HG03354 (cell line): ENCODE results near the gene IKZF1.

Source experiments
- ATAC-seq: cut with Tn5 transposase; IDR thresholded peaks from one replicate; pipeline ENCODE4 v1.9.1; 2021; ENCODE audit warnings: mild to moderate bottlenecking; ENCODE audit not compliant: unreplicated experiment, poor library complexity, severe bottlenecking

Gene IKZF1

DNA sequence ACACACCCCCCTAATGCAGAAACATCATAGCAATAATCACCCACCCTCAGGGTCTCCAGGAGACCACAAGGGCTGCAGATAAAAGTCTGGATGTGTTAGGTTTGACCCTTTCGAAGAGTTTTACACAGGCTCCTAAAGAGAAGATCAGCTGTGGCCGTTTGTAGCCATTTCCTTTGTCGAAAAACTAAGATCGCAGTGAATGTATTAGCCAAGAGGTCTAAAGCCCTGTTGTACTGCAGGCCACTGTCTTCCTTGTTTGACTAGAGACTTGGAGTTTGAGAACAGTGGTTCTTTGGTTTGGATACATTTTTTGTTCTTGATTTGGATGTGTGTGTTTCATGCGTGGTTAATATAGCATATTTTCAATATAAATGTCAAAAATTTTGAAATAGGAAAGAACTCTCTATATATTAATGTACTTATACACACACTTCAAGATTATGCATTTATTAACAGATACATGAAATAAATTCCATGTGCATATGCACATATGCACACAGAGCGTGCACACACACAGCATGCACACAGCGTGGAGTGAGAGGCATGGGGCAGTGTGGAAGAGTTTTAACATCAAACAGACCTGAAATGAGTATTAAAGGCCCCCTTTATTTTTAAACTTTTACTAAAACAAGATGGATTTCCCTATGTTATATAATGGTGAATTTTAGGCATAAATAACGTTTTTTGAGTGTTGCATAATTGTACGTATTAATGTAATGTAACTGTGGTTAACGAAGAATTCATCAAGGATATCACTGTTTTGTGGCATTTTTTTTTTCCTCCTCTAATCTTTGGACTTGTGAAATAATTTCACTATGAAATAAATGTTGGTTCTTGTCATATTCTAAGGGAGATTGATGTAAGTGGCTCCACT is 2.2 kb downstream of the IKZF1 start:
- ATAC-seq, result no peak

DNA sequence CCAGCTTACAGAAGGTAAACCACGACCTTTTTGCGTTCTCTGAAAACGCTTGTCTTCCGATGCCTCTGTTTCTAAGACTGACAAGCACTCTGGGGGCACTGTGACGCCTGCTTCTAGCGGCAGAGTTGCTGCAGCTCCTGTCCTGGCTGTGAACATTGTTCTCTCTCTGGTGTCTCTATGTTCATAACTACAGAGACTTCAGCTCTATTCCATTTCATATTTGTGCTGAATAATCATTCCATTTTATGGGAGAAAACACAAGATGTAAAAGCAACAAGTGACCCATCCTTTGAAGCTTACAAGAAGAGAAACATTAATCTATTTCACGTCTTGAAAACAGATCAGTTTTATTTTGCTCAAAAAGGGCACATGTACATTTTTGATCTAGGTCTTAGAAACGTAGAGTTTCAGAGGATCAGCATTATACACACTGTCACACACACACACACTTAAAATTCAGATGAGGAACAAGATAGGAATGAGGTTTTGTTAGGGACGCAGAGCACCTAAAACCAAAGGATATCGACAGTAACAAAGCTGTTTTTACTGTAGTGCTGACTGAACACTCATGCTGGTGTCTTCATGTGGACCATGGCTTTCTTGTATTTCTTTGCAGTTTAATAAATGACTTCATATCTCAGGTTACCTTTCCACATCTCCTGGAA is 3.0 kb downstream of the IKZF1 start:
- no peak for ATAC-seq

DNA sequence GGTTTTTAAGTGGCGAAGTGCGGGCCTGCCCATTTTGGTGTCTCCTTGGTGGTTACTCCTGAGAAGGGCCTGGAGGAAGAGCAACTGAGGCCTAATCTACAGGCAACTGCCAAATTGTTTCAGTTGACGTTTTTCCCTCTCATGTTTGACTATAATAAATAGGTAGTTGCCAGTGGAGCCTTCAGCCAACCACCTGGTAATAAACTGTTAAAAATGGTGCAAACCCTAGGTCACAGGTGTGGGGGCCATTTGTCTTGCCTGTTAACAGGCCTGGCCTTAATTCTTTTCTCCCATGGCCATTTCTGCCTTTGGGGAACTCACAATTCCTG is 3.7 kb downstream of the IKZF1 start:
- ATAC-seq, result no peak

DNA sequence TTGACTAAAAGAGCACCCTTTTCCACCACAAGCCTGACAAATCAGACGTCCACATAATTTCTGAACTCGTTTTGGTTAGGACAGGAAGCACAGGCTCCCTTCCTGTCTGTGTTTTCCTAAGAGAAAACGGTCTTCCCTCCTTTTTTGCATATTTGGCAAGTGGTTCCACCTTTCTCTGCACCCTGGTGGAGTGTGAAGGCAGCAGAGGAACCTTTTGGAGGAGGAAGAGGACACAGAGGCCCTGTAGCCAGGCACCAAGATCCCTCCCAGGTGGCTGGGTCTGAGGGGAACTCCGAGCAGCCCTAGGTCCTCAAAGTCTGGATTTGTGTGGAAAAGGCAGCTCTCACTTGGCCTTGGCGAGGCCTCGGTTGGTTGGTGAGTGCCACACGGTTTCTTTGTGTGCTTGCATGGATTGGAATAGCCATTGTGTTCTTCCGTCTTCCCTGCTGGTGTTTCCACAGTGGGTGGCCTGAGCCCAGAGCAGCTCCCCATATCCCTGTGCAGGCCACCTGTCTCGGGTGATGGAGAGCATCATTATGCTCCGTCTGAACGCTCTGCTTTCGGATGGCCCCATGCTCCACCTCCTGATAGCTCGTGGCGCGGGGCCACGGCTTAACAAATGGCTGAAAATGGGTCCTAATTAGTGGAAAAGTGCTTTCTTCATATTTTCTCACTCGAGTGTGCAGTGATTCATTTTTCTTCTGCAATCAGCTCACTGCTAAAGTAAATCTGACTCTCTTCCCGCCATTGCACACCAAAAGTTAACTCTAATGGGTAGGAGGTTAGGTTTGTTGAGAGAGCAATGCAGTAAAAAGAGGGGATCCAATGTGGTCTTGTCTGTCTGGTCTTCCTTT is 4.2 kb downstream of the IKZF1 start:
- no peak for ATAC-seq

DNA sequence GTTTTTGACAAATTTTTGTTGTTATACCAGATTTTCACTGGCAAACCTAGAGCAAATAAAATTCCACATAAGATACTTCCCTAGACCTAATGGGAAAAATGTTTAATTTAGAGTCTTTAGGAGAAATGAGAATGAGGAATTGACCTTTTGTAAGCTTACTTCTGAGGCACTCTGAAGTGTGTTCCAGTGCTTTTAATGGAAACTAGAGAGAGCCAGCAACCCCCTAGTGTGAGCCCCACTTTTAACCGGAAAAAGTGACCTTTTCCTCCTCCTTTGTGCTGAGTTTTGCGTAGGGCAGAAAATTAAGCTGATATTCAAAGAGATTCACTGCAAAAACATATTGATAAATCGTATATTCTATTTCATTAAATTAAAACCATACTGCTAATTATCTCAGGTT is 5.2 kb downstream of the IKZF1 start:
- no peak for ATAC-seq

DNA sequence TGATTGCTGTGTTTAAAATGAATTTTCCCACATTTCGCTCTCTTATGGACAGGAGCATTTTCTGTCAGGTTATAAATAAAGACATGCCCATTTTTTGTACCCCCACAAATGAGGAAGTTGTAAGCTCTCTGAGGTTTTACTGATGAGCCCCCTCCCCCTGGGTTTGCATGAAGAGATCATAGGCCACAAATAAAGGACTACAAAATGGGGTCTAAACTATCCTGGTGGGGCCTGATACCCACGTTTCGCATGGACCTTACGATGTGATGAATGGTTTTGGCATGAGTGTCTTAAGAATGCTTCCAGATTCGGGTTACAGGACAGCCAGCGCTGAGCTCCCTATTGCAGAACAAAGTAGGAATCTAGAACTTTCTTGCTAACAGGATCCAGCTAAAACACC is 5.8 kb downstream of the IKZF1 start:
- no peak for ATAC-seq

DNA sequence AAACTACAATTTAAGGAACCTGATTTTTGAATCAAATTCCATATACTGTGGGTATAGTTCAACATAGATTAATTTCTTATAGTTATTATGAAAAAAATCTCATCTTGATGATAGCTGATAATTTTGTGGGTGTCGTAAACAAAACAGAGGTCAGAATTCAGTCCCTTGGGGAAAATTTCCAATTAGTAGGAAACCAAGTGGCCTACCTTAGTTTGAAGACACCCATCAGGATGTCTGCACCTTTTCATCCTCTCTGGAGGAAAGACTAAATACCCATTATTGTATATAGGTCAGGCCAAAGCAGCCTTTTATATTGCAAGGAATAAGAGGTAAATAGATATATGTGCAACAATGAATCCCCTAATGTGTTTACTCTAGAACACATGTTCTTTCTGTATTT is 6.4 kb downstream of the IKZF1 start:
- no peak for ATAC-seq

DNA sequence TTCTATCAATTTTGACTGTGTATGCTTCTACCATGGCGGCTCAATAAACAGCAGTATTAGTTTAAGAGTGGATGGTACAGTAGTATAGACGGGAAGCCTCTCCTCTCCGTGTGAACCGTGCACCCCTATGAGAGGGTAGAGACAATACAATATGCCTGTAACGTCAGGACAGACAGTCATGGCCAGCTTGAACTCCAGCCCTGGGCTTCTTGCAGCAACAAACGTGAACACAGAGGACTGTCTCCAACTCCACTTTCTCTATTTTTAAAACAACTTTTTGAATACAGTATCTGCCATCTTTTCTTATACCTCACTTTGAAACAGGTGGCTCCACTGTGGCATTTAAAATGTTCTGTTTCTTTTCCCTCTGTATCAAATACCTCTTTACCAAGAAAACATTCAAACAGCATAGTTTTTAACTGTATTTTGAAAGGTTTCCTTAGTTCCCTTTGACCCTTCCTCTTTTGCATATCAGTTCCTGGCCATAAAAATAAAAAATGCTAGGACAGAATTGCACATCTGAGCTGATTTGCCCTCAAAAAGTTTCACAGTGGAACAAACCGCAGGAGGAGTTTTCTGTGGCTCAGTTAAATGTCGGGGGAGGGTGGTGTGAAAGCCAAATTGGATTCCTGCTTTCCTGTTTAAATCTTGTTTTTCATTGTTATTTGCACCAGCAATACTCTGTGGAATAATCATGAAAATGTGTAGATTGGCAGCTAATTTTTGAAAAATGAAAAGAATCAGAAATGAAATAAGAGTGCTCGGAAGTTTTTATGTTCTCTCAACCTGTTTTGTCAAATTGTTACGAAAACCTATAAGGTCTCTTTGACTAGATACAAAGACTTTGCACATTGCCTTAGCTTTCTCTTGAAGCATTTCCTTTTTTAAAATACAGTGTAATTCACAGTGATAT is 8.0 kb downstream of the IKZF1 start:
- ATAC-seq, result no peak

DNA sequence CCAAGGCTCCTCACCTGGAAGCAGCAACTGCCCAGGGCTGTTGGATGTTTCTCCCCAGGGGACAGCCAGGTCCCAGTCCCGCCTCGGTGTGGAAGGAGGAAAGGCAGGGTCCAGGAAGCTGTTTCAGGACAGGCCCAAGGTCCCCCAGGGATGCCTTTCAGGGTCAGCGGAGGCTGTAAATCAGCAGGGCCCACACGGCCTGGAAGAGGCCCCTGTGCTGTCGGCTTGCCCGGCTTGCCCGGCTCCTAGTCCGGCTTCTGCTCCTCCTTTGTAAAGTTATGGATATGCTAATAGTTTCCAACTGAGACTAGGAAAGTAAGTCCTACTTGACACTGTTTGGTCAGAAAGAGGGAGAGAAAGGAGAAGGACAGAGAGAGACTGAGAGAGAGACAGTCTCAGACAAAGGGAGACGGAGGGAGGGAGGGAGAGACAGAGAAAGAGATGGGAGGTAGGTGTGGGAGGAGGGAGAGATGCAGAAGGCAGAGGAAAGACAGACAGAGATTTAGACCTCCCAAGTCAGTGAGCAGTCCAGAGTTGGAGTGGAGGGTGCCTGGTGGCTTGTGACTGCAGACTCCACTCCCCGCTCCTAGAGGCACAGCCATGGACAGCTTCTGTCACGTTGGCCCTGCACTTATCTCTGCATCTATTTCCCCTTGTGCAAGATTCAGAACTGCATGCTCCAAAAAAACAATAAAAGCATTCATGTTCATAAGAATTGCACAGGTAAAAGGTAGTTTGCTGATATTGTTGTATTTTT is 10.5 kb downstream of the IKZF1 start:
- no peak for ATAC-seq

DNA sequence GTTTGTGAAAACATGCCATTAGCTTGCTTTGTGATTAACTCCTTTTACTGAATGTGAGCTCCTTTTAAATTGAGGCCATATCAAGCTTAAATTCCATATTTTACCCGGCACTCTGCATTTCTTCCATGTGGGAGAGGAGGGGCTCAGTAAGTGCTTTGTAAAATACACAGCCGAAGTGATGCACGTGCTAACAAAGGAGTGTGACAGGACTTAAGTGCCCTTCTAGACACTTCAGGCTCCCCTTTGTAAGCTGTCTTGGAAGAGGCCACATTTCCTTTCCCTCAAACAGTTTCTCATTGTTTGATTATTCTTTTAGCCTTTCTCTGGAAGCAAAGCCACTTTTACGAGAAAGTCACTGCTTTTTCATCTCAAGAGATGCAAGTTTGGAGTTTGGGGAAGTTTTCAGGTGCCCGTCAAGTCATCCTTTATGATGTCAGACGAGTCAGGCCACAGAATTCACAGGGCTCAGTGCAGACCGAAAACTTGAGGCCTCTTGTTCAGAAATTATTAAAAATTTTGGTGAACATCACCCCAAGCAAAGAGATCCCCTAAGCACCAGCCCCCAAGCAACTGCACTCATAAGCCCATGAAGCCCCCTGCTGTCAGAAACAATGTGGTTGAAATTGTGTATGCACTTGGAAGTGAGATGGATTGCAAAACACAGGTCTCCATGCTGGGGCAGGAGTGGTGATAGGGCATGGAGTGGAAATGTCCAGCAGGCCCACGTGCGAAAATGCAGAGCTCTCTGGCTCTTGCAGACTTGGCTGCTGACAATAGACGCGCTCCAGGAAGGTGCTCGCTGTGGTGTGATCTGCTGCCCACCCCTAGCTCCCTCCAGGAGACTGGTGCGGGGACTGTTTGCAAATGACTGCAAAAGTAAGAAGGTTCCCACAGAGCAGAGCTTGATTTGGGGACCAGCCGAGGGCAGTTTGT is 11.5 kb downstream of the IKZF1 start:
- ATAC-seq, result no peak

DNA sequence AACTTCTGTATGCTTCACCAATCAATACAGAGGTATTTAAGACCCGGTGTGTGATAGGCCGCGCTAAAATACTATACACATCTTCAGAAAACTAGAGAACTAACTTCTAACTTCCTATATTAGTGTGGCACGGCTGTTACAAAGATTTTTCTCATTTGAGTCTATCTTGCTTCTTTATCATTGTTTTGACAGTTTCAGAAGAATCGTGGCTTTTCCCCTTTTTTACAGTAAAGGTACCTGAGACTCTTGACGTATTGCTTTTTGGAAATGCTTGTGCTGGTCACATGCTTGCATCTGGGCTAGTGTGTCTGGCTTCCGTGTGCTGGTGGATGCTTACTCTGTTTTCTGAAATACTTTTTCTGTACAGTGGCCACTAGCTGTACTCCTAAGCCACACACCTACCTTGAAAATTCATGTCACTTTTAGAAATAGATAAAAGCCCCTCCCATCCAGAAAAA is 12.7 kb downstream of the IKZF1 start:
- peak; percentile 80 for ATAC-seq

DNA sequence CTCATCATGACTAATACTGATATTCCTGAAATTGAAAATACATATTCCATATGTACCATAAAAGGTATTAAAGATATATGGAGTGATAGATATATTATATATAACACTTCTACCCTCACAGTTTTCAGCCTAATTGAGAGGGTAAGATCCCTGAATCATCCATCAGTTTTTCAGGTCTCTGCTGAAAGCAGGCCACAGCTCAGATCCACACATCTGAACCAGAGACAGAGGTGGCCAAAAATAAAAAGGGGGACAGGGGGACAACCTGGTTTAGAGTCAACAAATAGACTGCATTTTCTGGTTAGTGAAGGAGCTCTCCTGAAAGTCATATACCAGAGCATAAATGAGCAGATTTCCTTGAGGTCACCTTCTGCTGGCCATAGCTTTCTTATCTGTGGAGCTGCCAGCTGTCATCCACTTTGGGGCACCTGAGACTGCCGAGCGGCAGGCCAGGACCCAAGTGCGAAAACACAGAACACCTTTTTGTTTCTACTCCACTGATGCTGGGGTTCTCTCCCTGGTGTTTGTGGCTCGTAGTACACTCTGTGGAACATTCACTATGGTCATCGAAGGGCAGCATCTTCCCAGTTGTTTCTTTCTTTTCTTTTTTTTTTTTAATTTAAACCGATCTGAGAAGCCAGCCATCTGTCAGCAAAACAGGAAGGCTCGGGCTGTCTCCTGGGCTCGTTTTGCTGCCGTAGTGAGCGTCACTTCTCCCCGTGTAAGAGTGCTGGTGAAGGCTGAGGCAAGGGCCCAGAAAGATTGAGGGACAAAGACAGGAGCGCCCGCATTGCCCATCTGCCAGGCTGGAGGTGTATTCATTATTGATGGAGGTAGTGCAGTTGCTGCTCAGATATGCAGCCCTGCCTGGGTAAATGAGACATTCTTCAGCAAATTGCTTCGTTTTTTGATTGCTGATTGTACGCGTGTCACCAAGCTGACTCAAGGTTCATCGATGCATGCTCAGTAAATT is 13.5 kb downstream of the IKZF1 start:
- peak; percentile 4 for ATAC-seq

DNA sequence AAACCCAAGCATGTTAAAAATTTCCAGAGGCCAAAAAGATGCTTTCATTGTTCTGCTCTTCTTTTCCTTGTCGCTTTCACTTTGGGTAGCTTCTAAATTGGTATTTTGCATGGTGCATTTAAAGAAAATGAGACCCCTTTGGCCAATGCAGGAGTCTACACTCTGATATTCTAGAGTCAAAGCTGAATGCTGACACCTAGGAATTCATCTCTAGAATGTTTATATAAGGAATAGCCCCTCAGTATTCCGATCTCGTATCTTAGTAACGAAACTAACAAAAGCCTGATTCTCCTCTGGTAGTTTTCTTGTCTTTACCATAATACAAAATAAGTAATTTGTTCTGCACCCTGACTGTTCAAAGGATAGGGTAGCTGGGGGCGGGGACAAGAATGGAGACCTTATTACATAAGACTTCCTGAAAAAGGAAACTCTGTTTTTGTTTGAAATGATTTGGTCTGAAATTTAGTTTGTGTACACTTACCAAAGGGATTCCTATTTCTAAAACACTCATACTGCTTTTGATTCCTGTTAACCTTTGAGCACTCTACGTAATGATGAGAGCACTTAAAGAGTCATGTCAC is 17.1 kb downstream of the IKZF1 start:
- ATAC-seq, result no peak

DNA sequence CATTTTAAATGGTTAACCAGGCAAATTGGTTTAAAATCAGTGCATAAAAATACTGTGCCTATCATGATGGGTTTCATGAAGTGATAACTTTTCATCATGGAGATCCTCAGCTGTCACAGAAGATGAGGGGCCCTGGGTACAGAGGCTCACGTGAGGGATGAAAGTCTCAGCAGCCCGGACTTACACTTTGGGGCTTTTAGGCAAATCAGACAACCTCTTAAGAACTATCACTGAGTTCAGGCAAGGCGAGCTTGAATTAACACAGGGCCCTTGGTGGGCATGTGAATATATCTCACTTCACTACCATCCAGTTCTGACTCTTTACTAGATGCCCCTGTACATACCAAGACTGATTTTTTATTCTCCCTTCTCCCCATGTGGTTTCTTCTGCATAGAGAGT is 19.6 kb downstream of the IKZF1 start:
- no peak for ATAC-seq

DNA sequence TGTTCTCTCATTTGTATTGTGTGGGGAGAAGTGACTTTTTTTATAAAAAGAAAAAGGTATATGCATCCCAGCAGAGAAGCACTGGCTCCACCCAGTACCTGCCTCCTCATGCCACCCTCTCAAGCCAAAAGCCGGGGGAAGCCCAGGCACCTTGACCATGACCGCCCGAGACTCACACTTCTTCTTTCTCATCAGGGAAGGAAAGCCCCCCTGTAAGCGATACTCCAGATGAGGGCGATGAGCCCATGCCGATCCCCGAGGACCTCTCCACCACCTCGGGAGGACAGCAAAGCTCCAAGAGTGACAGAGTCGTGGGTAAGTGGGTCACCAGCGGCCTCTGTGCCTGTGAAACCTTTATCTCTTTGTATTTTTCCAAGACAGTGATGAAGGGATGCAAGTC is 22.9 kb downstream of the IKZF1 start:
- ATAC-seq, result peak; percentile 43

DNA sequence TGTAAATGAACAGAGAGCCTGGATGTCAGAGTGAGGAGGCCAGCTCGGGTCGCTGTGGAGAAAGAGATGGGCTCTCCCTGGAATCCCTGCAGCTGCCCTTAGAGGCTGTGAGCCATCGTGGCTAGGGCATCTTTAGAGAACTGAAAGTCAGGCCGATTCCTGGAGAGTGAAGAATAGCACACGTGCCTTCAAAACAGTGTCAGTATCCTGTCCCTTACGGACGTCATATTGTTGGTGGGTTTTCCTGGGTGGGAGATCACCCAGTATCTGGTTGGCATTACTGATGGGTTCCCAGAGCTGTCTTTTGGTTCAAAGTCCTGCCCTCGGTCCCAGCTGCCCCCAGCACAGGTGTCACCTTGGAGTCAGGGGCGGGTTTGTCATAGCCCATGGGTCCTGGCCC is 25.3 kb downstream of the IKZF1 start:
- ATAC-seq, result peak; percentile 25
